HG03354 (cell line): ENCODE data around the gene DPP10.
"Not testable (repeated sequence)": the region's sequence is repeated elsewhere in the genome, so short reads cannot be mapped to it uniquely, and the experiment has no call there.

Experiments
- ATAC-seq: cut with Tn5 transposase; IDR thresholded peaks from one replicate; pipeline ENCODE4 v1.9.1; 2021; ENCODE audit warnings: mild to moderate bottlenecking; ENCODE audit not compliant: unreplicated experiment, poor library complexity, severe bottlenecking

DPP10 gene

GRCh38 chr2:115075800-115076199, 633.4 kb downstream of the DPP10 start:
- no peak for ATAC-seq

- no peak for ATAC-seq
These were observed 635.2 kb downstream of the DPP10 start for GRCh38 chr2:115077626-115078025.

- no peak for ATAC-seq
These were observed 640.8 kb downstream of the DPP10 start for GRCh38 chr2:115083225-115083624.

- ATAC-seq: no peak
These were observed 641.3 kb downstream of the DPP10 start for GRCh38 chr2:115083711-115084110.

- ATAC-seq: no peak
These were observed 642.0 kb downstream of the DPP10 start for GRCh38 chr2:115084446-115084845.

- not testable (repeated sequence) for ATAC-seq
These were observed 643.7 kb downstream of the DPP10 start for GRCh38 chr2:115086051-115086620.

GRCh38 chr2:115094441-115094840, 652.0 kb downstream of the DPP10 start:
- ATAC-seq: no peak

- no peak for ATAC-seq
These were observed 663.5 kb downstream of the DPP10 start for GRCh38 chr2:115105966-115106365.

GRCh38 chr2:115115135-115115534, 672.7 kb downstream of the DPP10 start:
- no peak for ATAC-seq

- ATAC-seq: no peak
These were observed 675.9 kb downstream of the DPP10 start for GRCh38 chr2:115118306-115118705.

GRCh38 chr2:115119086-115119485, 676.6 kb downstream of the DPP10 start:
- ATAC-seq: no peak

GRCh38 chr2:115122701-115123100, 680.3 kb downstream of the DPP10 start:
- no peak for ATAC-seq

- ATAC-seq: no peak
These were observed 682.4 kb downstream of the DPP10 start for GRCh38 chr2:115124817-115125216.

- ATAC-seq: no peak
These were observed 687.1 kb downstream of the DPP10 start for GRCh38 chr2:115129536-115129935.

GRCh38 chr2:115160531-115161080, 718.2 kb downstream of the DPP10 start:
- no peak for ATAC-seq

GRCh38 chr2:115161081-115161770, 718.8 kb downstream of the DPP10 start:
- ATAC-seq: no peak

GRCh38 chr2:115161771-115162493, 719.5 kb downstream of the DPP10 start:
- ATAC-seq: no peak

- ATAC-seq: no peak
These were observed 720.3 kb downstream of the DPP10 start for GRCh38 chr2:115162494-115163293.

GRCh38 chr2:115163572-115163971, 721.1 kb downstream of the DPP10 start:
- ATAC-seq: no peak

- ATAC-seq: peak; percentile 47
These were observed 723.2 kb downstream of the DPP10 start for GRCh38 chr2:115165529-115166109.
